PC-3 (cell line): ENCODE measurements around the gene ZNF491.

Source experiments
- EZH2 ChIP-seq: fragments of 300-600 bp; sonication (generic); IDR thresholded peaks from one replicate; pipeline ENCODE4 v1.6.1; 2017; ENCODE audit warnings: antibody characterized with exemption, mild to moderate bottlenecking, low read length; ENCODE audit not compliant: unreplicated experiment
- EZH2phosphoT487 ChIP-seq: fragments of 300-600 bp; sonication (generic); IDR thresholded peaks from 2 replicates; pipeline ENCODE4 v1.6.1; 2018; ENCODE audit warnings: mild to moderate bottlenecking, antibody characterized with exemption, low read length, borderline replicate concordance
- TF ChIP-seq, protein P1 (sequence below): fragments of 300-600 bp; sonication (generic); conservative IDR thresholded peaks from 2 replicates; pipeline ENCODE4 v1.5.1; 2017; ENCODE audit warnings: antibody characterized with exemption, low read depth, mild to moderate bottlenecking, low read length

DNA sequence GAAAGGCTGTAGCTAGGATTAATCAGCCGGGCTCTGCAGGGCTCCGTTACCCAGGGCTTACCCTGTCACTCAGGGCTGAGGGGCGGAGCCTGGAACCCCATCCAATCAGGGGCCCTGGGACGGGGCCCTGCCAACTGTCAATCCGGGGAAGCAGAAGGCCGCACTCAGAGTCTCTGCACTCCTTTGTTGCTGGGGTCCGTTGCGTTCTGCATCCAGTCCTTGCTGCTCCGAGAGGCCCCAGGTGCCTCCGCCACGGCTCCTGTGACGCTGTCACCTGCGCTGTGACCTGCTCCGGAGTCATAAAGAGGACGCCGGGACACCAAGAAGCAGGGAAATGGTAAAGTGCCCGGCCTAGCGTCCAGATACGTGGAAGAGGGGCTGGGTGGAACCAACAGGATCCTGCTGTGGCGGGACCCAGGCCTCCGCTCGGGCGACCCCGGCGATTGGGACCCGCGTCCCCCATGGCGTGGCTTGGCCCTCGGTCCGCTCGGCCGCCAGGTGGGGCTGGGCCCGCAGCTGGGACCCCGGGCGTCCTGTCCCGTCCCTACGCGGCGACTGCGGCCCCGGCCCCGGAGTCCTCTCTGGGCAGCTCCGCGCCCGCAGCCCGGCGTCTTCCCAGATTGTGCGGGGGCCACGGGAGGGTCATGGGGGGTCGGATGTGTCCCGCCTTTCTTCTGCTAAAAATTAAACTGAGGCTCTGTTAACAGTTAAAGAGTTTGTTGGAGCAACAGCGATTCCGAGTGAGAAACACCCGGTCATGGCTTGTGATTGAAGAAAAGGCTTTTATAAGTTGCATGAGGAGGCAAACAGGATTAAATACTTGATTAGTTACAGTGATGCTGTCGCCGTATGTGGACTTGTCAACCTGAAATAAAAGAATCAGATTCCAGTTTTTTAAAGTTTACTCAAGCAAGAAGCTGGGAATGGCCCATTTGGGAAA, at the start of gene ZNF491:
- TF ChIP-seq, protein P1, sequence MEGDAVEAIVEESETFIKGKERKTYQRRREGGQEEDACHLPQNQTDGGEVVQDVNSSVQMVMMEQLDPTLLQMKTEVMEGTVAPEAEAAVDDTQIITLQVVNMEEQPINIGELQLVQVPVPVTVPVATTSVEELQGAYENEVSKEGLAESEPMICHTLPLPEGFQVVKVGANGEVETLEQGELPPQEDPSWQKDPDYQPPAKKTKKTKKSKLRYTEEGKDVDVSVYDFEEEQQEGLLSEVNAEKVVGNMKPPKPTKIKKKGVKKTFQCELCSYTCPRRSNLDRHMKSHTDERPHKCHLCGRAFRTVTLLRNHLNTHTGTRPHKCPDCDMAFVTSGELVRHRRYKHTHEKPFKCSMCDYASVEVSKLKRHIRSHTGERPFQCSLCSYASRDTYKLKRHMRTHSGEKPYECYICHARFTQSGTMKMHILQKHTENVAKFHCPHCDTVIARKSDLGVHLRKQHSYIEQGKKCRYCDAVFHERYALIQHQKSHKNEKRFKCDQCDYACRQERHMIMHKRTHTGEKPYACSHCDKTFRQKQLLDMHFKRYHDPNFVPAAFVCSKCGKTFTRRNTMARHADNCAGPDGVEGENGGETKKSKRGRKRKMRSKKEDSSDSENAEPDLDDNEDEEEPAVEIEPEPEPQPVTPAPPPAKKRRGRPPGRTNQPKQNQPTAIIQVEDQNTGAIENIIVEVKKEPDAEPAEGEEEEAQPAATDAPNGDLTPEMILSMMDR: peak; percentile 57
- TF ChIP-seq EZH2 (no peak), EZH2phosphoT487 (no peak)
